Measurements from ENCODE around the gene JDP2. TPM values are rescaled to one million over a fixed set of nuclear protein-coding genes. Genes with fewer than 3 reads are reported as not detected.

The JDP2 gene
- total RNA-seq, 1 experiment from 2014 or later = 23.3 TPM

DNA sequence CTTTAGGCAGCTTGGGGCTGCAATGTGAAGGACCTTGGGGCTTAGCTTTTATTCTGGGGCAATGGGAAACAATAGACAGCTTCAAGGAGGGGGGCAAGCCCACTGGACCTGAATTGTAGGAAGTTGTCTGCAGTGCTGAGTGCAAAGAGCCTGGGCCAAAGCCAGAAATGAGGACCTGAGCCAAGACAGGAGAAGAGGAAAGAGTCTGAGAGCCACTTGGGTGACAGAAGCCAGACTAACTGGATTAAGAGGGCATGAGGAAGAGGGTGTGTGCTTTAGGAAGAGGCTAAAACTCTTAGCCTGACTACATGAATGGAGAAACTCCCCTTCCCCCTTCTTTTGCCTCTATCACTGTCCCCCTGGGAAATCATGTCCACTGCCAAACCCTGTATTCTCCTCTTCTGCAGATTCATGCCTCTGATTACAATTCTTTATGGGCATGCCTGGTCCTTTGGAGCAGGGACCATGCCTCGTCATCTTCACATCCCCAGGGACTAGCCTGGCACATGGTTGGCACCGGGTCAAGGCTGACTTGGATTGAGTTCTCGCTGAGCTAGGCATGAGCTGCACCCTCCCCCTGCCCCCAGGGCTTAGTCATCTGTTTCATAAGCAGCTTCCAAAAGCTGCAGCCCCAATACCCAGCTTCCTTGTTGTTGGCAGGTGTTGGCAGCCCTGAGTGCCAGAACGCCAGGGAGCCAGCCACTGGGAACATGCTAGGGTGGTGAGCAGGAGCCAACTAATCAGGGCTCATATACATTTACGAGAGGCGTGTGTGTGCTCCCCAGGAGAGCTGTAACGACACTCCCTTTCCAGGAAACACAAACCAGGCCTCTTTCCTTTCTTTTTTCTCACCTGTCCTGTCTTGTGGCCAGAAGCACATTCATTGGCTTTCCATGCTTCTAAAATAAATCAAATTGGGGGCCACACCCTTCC is 27.7 kb upstream of the JDP2 start:
- Mint-ChIP-seq H3K4me3 (no peak overlapping the region), H3K27me3 (ENCODE audit: low read depth) (peaks cover 6% of the 10 kb centered on the region; the same call in 1 of the 2 replicates), H3K4me1 (peaks cover 20% of the 10 kb centered on the region), H3K36me3 (peaks cover 6% of the 10 kb centered on the region), H3K9me3 (peaks cover 26% of the 10 kb centered on the region), H3K27ac (no peak overlapping the region; the same call in 1 of the 2 replicates)
- POLR2A ChIA-PET = interaction anchor here (0.6 kb wide), 1 partner anchor 91 kb away, joined by 5 read pairs; no protein-coding TSS in a partner anchor
- no peak for DNase-seq (ENCODE audit: low spot score)
- CTCF ChIA-PET = interaction anchor here (0.6 to 1.7 kb wide), 4 partner anchors 57 to 208 kb away, joined by 3 to 5 read pairs (median 4); no protein-coding TSS in a partner anchor
- ATAC-seq = no peak; the same call in 1 of the 2 replicates
- TF ChIP-seq, protein P1, sequence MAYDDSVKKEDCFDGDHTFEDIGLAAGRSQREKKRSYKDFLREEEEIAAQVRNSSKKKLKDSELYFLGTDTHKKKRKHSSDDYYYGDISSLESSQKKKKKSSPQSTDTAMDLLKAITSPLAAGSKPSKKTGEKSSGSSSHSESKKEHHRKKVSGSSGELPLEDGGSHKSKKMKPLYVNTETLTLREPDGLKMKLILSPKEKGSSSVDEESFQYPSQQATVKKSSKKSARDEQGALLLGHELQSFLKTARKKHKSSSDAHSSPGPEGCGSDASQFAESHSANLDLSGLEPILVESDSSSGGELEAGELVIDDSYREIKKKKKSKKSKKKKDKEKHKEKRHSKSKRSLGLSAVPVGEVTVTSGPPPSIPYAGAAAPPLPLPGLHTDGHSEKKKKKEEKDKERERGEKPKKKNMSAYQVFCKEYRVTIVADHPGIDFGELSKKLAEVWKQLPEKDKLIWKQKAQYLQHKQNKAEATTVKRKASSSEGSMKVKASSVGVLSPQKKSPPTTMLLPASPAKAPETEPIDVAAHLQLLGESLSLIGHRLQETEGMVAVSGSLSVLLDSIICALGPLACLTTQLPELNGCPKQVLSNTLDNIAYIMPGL (CRISPR knock-in tag; IDR thresholded peaks at IDR 0.05) = no peak
- no peak for TF ChIP-seq ZNF317 (CRISPR knock-in tag; IDR thresholded peaks at IDR 0.05; ENCODE audit: borderline replicate concordance, low read depth)
- no peak for TF ChIP-seq CREB1 (CRISPR knock-in tag; IDR thresholded peaks at IDR 0.05)
- TF ChIP-seq, protein P2, sequence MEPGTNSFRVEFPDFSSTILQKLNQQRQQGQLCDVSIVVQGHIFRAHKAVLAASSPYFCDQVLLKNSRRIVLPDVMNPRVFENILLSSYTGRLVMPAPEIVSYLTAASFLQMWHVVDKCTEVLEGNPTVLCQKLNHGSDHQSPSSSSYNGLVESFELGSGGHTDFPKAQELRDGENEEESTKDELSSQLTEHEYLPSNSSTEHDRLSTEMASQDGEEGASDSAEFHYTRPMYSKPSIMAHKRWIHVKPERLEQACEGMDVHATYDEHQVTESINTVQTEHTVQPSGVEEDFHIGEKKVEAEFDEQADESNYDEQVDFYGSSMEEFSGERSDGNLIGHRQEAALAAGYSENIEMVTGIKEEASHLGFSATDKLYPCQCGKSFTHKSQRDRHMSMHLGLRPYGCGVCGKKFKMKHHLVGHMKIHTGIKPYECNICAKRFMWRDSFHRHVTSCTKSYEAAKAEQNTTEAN (CRISPR knock-in tag; IDR thresholded peaks at IDR 0.05) = no peak
- TF ChIP-seq TP53 (CRISPR knock-in tag; IDR thresholded peaks at IDR 0.05) = no peak
- TF ChIP-seq, protein P3, sequence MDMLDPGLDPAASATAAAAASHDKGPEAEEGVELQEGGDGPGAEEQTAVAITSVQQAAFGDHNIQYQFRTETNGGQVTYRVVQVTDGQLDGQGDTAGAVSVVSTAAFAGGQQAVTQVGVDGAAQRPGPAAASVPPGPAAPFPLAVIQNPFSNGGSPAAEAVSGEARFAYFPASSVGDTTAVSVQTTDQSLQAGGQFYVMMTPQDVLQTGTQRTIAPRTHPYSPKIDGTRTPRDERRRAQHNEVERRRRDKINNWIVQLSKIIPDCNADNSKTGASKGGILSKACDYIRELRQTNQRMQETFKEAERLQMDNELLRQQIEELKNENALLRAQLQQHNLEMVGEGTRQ (CRISPR knock-in tag; IDR thresholded peaks at IDR 0.05) = no peak
- TF ChIP-seq, protein P4, sequence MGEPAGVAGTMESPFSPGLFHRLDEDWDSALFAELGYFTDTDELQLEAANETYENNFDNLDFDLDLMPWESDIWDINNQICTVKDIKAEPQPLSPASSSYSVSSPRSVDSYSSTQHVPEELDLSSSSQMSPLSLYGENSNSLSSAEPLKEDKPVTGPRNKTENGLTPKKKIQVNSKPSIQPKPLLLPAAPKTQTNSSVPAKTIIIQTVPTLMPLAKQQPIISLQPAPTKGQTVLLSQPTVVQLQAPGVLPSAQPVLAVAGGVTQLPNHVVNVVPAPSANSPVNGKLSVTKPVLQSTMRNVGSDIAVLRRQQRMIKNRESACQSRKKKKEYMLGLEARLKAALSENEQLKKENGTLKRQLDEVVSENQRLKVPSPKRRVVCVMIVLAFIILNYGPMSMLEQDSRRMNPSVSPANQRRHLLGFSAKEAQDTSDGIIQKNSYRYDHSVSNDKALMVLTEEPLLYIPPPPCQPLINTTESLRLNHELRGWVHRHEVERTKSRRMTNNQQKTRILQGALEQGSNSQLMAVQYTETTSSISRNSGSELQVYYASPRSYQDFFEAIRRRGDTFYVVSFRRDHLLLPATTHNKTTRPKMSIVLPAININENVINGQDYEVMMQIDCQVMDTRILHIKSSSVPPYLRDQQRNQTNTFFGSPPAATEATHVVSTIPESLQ (CRISPR knock-in tag; IDR thresholded peaks at IDR 0.05) = no peak
- TF ChIP-seq FOXJ3 (CRISPR knock-in tag; IDR thresholded peaks at IDR 0.05; ENCODE audit: borderline replicate concordance) = no peak
- no peak for TF ChIP-seq CBFB (CRISPR knock-in tag; IDR thresholded peaks at IDR 0.05; ENCODE audit: low read depth)
- no peak for TF ChIP-seq ZNF138 (CRISPR knock-in tag; conservative IDR thresholded peaks at IDR 0.05)
- TF ChIP-seq GTF2I (CRISPR knock-in tag; conservative IDR thresholded peaks at IDR 0.05) = no peak
- TF ChIP-seq, protein P5, sequence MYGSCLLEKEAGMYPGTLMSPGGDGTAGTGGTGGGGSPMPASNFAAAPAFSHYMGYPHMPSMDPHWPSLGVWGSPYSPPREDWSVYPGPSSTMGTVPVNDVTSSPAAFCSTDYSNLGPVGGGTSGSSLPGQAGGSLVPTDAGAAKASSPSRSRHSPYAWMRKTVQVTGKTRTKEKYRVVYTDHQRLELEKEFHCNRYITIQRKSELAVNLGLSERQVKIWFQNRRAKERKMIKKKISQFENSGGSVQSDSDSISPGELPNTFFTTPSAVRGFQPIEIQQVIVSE (CRISPR knock-in tag; IDR thresholded peaks at IDR 0.05; ENCODE audit: borderline replicate concordance) = no peak
- TF ChIP-seq, protein P6, sequence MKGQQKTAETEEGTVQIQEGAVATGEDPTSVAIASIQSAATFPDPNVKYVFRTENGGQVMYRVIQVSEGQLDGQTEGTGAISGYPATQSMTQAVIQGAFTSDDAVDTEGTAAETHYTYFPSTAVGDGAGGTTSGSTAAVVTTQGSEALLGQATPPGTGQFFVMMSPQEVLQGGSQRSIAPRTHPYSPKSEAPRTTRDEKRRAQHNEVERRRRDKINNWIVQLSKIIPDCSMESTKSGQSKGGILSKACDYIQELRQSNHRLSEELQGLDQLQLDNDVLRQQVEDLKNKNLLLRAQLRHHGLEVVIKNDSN (CRISPR knock-in tag; IDR thresholded peaks at IDR 0.05) = no peak
- TF ChIP-seq, protein P7, sequence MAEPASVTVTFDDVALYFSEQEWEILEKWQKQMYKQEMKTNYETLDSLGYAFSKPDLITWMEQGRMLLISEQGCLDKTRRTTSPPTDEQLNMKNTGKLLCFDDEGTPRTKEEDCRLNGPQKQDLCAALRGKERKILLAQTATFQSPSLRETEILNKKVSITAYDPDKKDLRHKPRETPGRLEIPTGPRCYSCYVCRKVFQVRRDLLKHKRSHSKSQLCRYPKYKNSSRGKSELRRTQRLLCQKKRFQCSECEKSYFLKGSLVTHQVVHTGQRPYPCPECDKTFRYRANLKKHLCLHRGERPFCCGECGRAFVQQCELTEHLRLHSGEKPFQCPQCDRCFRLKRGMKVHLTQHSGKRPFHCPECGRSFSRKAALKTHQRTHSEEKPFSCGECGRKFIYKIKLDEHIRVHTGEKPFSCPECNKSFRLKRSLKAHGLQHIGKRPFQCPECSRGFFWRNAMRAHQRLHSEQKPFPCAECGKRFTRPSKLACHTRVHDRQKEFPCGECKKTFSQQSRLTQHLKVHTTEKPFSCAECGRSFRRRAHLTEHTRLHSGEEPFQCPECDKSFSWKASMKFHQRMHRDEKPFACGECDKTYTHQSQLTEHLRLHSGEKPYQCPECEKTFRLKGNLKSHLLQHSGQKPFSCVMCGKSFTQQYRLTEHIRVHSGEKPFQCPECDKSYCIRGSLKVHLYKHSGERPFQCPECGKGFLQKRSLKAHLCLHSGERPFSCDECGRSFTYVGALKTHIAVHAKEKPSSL (CRISPR knock-in tag; conservative IDR thresholded peaks at IDR 0.05) = no peak
- TF ChIP-seq, protein P8, sequence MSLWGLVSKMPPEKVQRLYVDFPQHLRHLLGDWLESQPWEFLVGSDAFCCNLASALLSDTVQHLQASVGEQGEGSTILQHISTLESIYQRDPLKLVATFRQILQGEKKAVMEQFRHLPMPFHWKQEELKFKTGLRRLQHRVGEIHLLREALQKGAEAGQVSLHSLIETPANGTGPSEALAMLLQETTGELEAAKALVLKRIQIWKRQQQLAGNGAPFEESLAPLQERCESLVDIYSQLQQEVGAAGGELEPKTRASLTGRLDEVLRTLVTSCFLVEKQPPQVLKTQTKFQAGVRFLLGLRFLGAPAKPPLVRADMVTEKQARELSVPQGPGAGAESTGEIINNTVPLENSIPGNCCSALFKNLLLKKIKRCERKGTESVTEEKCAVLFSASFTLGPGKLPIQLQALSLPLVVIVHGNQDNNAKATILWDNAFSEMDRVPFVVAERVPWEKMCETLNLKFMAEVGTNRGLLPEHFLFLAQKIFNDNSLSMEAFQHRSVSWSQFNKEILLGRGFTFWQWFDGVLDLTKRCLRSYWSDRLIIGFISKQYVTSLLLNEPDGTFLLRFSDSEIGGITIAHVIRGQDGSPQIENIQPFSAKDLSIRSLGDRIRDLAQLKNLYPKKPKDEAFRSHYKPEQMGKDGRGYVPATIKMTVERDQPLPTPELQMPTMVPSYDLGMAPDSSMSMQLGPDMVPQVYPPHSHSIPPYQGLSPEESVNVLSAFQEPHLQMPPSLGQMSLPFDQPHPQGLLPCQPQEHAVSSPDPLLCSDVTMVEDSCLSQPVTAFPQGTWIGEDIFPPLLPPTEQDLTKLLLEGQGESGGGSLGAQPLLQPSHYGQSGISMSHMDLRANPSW (CRISPR knock-in tag; conservative IDR thresholded peaks at IDR 0.05; ENCODE audit: low read depth) = no peak
- no peak for TF ChIP-seq KAT7 (CRISPR knock-in tag; IDR thresholded peaks at IDR 0.05; ENCODE audit: borderline replicate concordance)
- TF ChIP-seq, protein P9, sequence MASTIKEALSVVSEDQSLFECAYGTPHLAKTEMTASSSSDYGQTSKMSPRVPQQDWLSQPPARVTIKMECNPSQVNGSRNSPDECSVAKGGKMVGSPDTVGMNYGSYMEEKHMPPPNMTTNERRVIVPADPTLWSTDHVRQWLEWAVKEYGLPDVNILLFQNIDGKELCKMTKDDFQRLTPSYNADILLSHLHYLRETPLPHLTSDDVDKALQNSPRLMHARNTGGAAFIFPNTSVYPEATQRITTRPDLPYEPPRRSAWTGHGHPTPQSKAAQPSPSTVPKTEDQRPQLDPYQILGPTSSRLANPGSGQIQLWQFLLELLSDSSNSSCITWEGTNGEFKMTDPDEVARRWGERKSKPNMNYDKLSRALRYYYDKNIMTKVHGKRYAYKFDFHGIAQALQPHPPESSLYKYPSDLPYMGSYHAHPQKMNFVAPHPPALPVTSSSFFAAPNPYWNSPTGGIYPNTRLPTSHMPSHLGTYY (CRISPR knock-in tag; IDR thresholded peaks at IDR 0.05) = no peak
- no peak for TF ChIP-seq ZNF416 (CRISPR knock-in tag; IDR thresholded peaks at IDR 0.05)
- TF ChIP-seq NFE2L1 (CRISPR knock-in tag; IDR thresholded peaks at IDR 0.05) = no peak
- no peak for TF ChIP-seq CREM (CRISPR knock-in tag; IDR thresholded peaks at IDR 0.05)
